ENCODE results near the gene COL2A1.

COL2A1 gene

DNA sequence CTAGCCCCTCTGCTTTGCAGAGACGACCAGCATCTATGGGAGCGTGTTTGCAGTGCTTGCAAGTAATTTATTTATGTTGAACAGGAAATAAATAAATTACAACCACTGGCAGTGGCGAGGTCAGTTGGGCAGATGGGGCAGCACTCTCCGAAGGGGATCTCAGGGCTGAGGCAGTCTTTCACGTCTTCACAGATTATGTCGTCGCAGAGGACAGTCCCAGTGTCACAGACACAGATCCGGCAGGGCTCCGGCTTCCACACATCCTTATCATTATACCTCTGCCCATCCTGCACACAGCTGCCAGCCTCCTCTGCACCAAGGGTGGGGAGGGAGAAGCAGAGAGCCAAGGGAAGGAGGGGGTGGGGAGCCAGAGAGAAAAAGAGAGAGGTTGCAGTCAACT lies 4.5 kb downstream of the COL2A1 start:
- H3K4me3 ChIP-seq (ENCODE audit: low read length), result no peak overlapping the region

DNA sequence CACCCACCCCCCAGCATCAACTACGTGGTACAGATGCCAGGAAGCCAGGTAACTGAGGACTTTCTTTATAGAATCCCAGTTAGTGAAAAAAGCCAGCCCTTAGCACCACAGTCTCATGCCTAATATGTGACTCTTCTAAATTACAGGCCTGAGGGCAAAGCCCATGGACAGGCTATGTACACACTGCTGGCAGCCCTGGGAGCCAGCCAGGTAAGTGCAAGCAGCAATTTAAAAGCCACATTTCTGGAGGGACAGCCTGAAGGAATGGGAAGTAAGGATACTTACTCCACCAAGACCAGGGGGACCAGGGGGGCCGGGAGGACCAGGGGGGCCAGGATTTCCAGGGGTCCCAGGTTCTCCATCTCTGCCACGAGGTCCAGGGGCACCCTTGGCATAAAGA lies 7.0 kb downstream of the COL2A1 start:
- no peak overlapping the region for H3K9ac ChIP-seq (ENCODE audit: low read length)
- H3K4me1 ChIP-seq (ENCODE audit: low read length), result no peaks in the 10 kb centered on the region
- no peaks in the 10 kb centered on the region for H3K79me2 ChIP-seq (ENCODE audit: low read length)
- no peaks in the 10 kb centered on the region for H3K36me3 ChIP-seq (replicated peaks; ENCODE audit: low read depth, low read length)
- no peak overlapping the region for H3K4me3 ChIP-seq (ENCODE audit: low read length)
- H3K27ac ChIP-seq (ENCODE audit: low read length), result no peak overlapping the region
- no peak overlapping the region for H2AFZ ChIP-seq (ENCODE audit: low read depth, low read length)
- no peaks in the 10 kb centered on the region for H3K9me3 ChIP-seq (ENCODE audit: insufficient read depth, low read length)
- peaks cover 47% of the 10 kb centered on the region for H3K27me3 ChIP-seq (ENCODE audit: low read depth, low read length)
- no peaks in the 10 kb centered on the region for H4K20me1 ChIP-seq (ENCODE audit: insufficient read depth, low read length)
- TF ChIP-seq EZH2phosphoT487 (IDR thresholded peaks at IDR 0.05; ENCODE audit: low read depth), result no peak
- TF ChIP-seq, protein P1, sequence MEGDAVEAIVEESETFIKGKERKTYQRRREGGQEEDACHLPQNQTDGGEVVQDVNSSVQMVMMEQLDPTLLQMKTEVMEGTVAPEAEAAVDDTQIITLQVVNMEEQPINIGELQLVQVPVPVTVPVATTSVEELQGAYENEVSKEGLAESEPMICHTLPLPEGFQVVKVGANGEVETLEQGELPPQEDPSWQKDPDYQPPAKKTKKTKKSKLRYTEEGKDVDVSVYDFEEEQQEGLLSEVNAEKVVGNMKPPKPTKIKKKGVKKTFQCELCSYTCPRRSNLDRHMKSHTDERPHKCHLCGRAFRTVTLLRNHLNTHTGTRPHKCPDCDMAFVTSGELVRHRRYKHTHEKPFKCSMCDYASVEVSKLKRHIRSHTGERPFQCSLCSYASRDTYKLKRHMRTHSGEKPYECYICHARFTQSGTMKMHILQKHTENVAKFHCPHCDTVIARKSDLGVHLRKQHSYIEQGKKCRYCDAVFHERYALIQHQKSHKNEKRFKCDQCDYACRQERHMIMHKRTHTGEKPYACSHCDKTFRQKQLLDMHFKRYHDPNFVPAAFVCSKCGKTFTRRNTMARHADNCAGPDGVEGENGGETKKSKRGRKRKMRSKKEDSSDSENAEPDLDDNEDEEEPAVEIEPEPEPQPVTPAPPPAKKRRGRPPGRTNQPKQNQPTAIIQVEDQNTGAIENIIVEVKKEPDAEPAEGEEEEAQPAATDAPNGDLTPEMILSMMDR (IDR thresholded peaks at IDR 0.05; ENCODE audit: low read depth, low read length), result no peak
- no peak overlapping the region for H3K4me2 ChIP-seq (ENCODE audit: low read length)

More for the DNA sequence above, 4.5 kb downstream of the COL2A1 start:
- Histone ChIP-seq H3K9me3 (ENCODE audit: insufficient read depth, low read length) (no peaks in the 10 kb centered on the region), H3K4me2 (ENCODE audit: low read length) (no peak overlapping the region), H3K4me1 (ENCODE audit: low read length) (no peaks in the 10 kb centered on the region), H3K27ac (ENCODE audit: low read length) (no peak overlapping the region), H3K79me2 (ENCODE audit: low read length) (no peaks in the 10 kb centered on the region), H3K27me3 (ENCODE audit: low read depth, low read length) (peaks cover 43% of the 10 kb centered on the region), H2AFZ (ENCODE audit: low read depth, low read length) (no peak overlapping the region), H4K20me1 (ENCODE audit: insufficient read depth, low read length) (no peaks in the 10 kb centered on the region), H3K9ac (ENCODE audit: low read length) (no peak overlapping the region), H3K36me3 (replicated peaks; ENCODE audit: low read depth, low read length) (no peaks in the 10 kb centered on the region)
- TF ChIP-seq EZH2phosphoT487 (IDR thresholded peaks at IDR 0.05; ENCODE audit: low read depth), result no peak
- TF ChIP-seq, protein P1 (IDR thresholded peaks at IDR 0.05; ENCODE audit: low read depth, low read length), result no peak

DNA sequence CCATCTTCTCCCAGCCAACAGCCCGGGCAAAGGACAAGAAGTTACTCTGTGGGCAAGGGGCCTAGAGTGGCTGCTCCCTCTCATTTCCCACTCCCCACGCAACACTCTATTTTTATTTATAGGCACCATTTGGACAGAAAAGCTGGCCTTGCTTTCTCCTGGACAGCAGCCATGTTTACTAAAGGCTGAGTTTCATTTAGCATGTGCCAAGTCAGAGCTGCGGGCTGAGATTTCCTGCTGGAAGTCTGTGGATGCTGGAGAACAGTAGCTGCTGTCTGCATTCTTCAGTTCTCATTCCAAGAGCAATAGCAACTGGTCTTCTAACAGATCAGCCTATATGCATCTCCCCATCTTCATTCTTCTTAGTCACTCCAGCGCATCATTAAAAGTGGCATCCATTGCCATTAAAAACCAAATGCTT lies 8.3 kb downstream of the COL2A1 start:
- peaks cover 47% of the 10 kb centered on the region for H3K27me3 ChIP-seq (ENCODE audit: low read depth, low read length)
- TF ChIP-seq EZH2phosphoT487 (IDR thresholded peaks at IDR 0.05; ENCODE audit: low read depth), result no peak
- TF ChIP-seq, protein P1 (IDR thresholded peaks at IDR 0.05; ENCODE audit: low read depth, low read length), result no peak
- no peak overlapping the region for H3K27ac ChIP-seq (ENCODE audit: low read length)

DNA sequence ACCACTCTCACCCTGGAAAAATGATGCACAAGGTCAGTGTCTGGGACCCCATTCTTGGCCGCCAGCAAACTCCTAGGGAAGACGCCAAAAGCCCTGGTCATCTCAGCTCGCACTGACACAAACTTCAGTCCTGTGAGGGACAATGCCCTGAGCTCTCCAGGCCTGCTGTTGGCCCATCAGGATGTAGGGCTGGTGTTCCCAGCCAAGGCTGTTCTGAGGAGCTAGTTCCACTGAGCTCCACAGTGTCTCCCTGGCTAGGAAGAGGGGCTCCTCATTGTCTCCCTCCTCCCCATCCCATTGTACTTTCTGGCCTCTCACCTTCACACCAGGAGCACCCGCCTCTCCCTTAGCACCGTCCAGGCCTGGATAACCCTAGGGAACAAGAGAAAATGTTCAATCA lies 10.8 kb downstream of the COL2A1 start:
- no peak overlapping the region for H3K9ac ChIP-seq (ENCODE audit: low read length)
- no peak for TF ChIP-seq EZH2phosphoT487 (IDR thresholded peaks at IDR 0.05; ENCODE audit: low read depth)
- TF ChIP-seq, protein P1 (IDR thresholded peaks at IDR 0.05; ENCODE audit: low read depth, low read length), result no peak
- H3K36me3 ChIP-seq (replicated peaks; ENCODE audit: low read depth, low read length), result no peaks in the 10 kb centered on the region
- H3K4me3 ChIP-seq (ENCODE audit: low read length), result no peak overlapping the region
- H4K20me1 ChIP-seq (ENCODE audit: insufficient read depth, low read length), result no peaks in the 10 kb centered on the region
- H3K9me3 ChIP-seq (ENCODE audit: insufficient read depth, low read length), result no peaks in the 10 kb centered on the region
- H3K27me3 ChIP-seq (ENCODE audit: low read depth, low read length), result peaks cover 29% of the 10 kb centered on the region
- no peaks in the 10 kb centered on the region for H3K79me2 ChIP-seq (ENCODE audit: low read length)
- no peak overlapping the region for H3K27ac ChIP-seq (ENCODE audit: low read length)
- H3K4me1 ChIP-seq (ENCODE audit: low read length), result peaks cover 7% of the 10 kb centered on the region
- H2AFZ ChIP-seq (ENCODE audit: low read depth, low read length), result no peak overlapping the region
- H3K4me2 ChIP-seq (ENCODE audit: low read length), result no peak overlapping the region

More for the DNA sequence above, 8.3 kb downstream of the COL2A1 start:
- Histone ChIP-seq H3K36me3 (replicated peaks; ENCODE audit: low read depth, low read length) (no peaks in the 10 kb centered on the region), H3K9me3 (ENCODE audit: insufficient read depth, low read length) (no peaks in the 10 kb centered on the region), H3K4me2 (ENCODE audit: low read length) (no peak overlapping the region), H4K20me1 (ENCODE audit: insufficient read depth, low read length) (no peaks in the 10 kb centered on the region), H3K4me3 (ENCODE audit: low read length) (no peak overlapping the region), H3K4me1 (ENCODE audit: low read length) (no peaks in the 10 kb centered on the region), H3K9ac (ENCODE audit: low read length) (no peak overlapping the region), H3K79me2 (ENCODE audit: low read length) (no peaks in the 10 kb centered on the region), H2AFZ (ENCODE audit: low read depth, low read length) (no peak overlapping the region)
